GM19099 (cell line): Measurements from ENCODE around the gene RPS6KA3.

ENCODE experiments used
- POLR2A ChIP-seq: IDR thresholded peaks from 3 replicates; pipeline ENCODE4 v1.6.1; 2011; ENCODE audit warnings: low read depth; ENCODE audit not compliant: insufficient read length; ENCODE audit errors: extremely low read depth

The RPS6KA3 gene

DNA sequence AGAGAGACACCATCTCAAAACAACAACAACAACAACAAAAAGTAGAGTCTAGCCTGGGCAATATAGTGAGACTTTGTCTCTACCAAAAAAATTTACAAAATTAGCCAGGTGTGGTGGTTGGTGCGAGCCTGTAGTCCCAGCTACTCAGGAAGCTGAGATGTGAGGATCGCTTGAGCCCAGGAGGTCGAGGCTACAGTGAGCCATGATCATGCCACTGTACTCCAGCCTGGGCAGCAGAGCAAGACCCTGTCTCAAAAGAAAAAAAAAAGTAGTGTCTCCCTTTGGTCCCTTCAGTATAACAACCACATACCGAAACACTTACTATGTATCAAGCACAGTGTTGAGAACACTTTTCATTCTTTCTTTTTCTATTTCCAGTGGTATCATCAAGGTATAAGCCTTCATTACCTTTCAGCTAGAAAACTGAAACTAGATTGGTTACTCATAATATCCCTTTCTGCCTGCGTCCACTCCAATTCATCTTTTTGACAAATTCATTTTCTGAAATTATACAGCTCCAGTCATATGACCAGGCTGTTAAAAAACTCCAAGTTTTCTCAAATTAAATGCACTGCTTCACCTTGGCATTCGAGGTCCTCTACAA lies 54.1 kb downstream of the RPS6KA3 start:
- no peak for TF ChIP-seq POLR2A

DNA sequence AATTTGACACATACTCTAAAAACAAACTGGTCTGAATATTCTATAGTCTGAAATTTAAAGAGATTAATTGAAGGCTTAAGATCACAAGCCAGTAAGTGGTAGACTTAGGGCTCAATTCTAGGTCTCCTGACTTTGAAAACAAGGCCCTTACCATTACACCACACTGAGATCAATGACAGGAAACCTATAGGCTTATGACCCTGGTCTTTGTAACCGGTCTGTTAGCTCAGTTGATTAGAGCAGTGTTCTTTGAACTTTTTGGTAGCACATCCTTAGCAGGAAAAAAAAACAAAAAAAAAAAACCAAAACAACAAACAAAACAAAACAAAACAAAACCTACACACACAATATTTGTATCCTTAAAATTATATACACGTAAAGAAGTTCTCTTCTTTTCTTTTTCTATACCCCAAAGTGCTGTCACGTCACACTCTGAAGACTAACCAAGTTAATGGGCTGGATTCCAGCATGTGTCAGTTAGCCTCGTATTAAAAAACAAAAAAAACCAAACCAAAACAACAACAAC lies 55.4 kb downstream of the RPS6KA3 start:
- no peak for TF ChIP-seq POLR2A

DNA sequence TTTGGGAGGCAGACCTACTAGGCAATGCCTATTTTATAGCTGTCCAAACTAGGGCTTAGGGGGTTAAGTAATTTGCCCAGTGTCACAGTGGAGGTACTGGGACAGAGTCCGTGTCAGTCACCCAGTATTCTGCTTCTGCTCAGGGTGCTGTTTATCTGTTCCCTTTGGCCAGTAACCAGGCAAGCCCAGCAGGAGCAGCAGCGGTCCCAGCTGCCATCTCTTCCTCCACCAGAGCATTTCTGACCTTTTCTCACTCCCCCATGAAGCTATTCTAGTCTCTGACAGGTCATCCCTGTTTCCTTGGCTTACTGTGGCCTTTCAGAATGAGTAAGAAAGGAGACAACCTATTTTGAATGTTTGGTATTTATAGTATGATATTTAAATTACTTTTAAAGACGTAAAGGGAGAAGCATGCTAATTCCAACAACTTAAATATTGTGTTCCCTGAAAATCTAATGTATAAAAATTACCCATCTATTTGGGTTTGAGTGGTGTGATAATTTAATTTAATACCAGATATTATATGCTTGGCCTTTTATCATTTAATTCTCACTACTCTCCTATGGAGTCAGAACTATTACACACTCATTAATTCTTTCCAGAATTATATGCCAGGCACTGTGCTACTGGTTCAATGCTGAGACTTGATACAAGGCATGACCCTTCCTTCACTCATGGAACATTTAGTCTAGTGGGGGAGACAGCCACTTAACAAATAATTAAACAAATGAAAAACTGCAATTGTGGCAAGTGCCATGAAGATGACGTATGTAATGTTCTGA lies 60.6 kb downstream of the RPS6KA3 start:
- no peak for TF ChIP-seq POLR2A

DNA sequence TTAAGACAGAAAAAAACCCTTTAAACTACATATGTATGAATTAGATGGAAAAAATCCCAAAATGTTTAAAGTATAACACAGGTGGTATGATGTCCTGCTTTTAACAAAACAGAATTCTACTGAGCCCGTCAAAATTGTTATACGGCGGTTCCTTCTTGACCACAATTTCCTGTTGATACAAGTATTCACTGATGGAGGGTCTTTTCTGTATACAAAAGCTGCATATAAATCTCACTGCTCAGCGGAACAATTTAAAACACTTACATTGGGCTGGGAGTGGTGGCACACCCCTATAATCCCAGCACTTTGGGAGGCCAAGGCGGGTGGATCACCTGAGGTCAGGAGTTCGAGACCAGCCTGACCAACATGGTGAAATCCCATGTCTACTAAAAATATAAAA lies 62.4 kb downstream of the RPS6KA3 start:
- no peak for TF ChIP-seq POLR2A

DNA sequence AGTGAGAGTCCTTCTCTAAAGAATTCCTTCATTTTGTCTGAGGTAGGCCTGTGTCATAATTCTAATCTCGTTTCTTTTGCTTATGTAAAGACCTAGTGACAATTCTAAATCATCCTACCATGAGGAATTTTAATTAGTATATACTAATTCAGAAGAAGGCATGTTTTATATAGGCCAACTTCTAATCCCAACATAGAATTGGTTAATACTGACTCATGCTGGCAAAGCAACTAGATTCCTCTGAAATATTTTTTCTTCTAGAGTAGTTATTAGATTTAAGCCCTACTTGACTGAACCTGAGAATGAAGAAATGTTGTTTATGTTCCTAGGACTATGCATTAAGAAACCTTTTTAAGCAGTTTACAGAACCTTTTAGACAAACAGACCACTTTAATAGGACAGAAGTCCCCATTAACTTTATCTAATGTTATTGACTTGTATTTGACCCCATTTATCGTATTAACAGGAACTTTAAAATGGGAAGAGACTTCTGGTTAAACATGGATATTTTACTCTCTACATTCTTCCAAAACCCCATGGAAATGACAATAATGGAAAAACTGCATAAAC lies 69.0 kb downstream of the RPS6KA3 start:
- TF ChIP-seq POLR2A: no peak

DNA sequence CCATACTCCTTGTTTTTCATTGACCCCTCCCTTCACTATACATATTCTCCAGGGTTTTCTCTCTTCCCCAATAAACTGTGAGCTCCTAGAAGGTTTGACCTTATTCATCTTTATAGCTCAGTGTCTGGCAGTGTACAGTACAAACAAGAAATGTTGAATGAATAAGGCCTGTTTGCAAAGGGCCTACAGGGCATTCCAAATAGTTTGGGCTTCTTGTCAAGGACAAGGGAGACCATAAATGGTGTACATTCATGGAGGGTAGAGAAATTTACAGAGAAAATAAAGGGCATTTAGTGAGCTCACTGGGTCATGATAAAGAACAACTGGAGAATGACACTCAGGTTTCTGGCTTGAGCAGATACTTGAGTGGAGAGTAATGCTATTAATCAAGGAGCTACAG lies 77.5 kb downstream of the RPS6KA3 start:
- TF ChIP-seq POLR2A: no peak

- TF ChIP-seq POLR2A: no peak
Measured at GRCh38 chrX:20181598-20182329, 84.9 kb downstream of the RPS6KA3 start.

DNA sequence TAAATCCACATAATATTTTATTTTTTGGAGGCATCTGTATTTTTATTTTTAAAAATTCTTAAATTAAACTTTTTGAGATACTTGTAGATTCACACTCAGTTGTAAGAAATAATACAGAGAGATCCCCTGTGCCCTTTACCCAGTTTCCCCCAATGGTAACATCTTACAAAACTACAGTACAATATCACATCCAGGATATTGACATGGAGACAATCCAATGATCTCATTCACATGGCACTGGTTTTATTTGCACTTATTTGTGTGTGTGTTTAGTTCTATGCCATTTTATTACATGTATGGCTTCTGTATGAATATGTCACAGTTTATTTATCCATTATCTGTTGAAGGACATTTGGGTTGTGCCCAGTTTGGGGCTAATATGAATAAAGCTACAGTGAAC lies 89.6 kb downstream of the RPS6KA3 start:
- no peak for TF ChIP-seq POLR2A

DNA sequence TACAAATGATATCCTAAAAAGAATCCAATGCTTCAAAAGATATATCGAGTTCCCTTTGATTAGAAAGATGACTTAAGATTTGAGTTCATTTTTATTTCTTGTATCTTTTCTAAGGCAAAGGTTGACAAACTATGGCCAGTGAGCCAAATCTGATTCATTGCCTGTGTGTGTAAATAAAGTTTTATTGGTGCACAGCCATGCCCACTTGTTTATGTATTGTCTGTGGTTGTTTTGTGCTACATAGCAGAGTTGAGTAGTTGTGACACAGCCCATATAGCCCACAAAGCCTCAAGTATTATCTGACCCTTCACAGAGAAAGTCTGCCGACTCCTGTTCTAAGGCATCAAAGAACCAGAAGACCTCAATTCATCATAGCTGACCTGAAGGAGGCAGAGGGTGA lies 92.9 kb downstream of the RPS6KA3 start:
- no peak for TF ChIP-seq POLR2A

DNA sequence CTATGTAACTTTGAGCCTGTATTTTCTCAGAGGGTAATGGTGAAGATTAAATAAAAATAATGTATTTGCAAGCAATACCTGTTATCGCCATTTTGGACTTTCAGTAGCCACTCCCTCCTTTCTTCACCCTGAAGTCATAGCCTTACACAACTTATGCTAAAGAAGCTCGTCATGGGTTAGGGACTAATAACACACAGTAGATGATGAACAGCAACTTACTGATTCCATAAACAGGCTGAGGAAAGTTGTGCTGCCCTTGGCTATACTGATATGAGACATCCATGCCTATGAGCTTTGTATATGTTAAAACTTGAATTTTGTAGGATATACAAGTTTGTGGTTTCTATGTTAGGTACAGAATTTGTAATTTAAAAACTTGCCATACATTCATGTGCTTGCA lies 93.4 kb downstream of the RPS6KA3 start:
- no peak for TF ChIP-seq POLR2A

- TF ChIP-seq POLR2A: no peak
Measured at GRCh38 chrX:20171887-20172286, 94.8 kb downstream of the RPS6KA3 start.

DNA sequence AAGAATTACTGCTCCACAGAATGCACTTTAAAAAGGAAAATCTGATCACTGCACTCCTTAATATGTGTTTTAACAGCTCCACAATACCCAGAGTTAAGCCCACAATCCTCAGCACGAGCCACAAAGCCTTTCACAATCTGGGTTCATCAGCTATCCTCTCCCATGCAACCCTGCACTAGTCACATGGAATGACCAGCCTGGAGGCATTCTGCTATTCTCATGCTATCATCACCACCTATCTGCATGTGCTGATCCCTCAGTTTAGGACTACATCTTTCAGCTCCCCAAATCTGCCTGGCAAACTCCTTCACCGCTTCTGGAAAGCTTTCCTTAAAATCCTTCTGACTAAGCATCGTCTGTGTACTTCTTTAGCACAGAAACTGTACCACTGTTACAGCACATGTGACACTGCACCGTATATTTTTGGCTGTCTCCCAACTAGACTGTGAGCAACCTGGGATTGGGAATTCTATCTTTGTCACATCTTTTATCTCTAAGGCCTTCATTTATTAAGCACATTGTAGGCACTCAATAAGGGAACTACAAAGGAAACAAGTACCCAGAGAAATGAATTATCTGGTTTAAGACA lies 106.8 kb downstream of the RPS6KA3 start:
- no peak for TF ChIP-seq POLR2A

- no peak for TF ChIP-seq POLR2A
Measured at GRCh38 chrX:20151689-20152088, 115.0 kb downstream of the RPS6KA3 start.

GRCh38 chrX:20149326-20149725 lies 117.4 kb downstream of the RPS6KA3 start:
- no peak for TF ChIP-seq POLR2A

DNA sequence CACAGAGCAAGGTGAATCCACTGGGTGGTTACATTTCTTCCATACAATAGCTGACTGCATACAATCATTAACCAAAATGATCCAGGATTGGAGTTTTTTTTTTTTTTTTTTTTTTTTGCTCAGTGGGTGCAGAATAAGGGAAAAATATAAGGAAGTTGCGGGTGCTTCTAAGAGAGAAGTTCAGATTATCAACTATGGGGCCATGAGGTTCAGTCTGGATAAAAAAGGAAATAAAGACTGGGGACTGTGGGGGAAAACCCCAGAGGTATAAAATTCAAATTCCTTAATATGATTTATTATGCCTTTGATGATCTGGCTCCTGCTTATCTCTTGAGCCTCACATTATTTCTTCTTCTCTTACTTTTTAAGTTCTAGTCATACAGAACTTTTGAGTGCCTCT lies 119.1 kb downstream of the RPS6KA3 start:
- TF ChIP-seq POLR2A: no peak
